ENCODE measurements around the gene TNC. TPM values are rescaled to one million over a fixed set of nuclear protein-coding genes. Genes with fewer than 3 reads are reported as not detected.

Gene TNC
- total RNA-seq, 2 donors from 2014 or later = 1.6 to 4.2 TPM

GRCh38 chr9:115043632-115044031, 74.3 kb downstream of the TNC start:
- H3K4me1 ChIP-seq = no peaks in the 10 kb centered on the region
- intact Hi-C loops (cut with DNase I) = no loop called here
- H3K9me3 ChIP-seq = no peaks in the 10 kb centered on the region
- TF ChIP-seq CTCF (IDR thresholded peaks at IDR 0.05) = no peak
- no peak for TF ChIP-seq POLR2A (IDR thresholded peaks at IDR 0.05)
- no peak overlapping the region for H3K27ac ChIP-seq
- DNase-seq = no peak
- WGBS, 2 donors = 56 to 57% methylated on average over 3 of the region's 3 CpGs
- H3K27me3 ChIP-seq = no peaks in the 10 kb centered on the region
- H3K4me3 ChIP-seq = no peak overlapping the region
- H3K36me3 ChIP-seq (replicated peaks in 1 of 2; ENCODE audit: insufficient read depth in 1 of 2, low read depth in 2 of 2) = no peaks in the 10 kb centered on the region
- no peak for ATAC-seq

GRCh38 chr9:115042781-115043509, 75.0 kb downstream of the TNC start:
- H3K27me3 ChIP-seq = no peaks in the 10 kb centered on the region
- TF ChIP-seq POLR2A (IDR thresholded peaks at IDR 0.05) (no peak), CTCF (IDR thresholded peaks at IDR 0.05) (no peak)
- intact Hi-C loops (cut with DNase I) = no loop called here
- H3K4me1 ChIP-seq = no peaks in the 10 kb centered on the region
- 8 to 24% methylated on average over 3 of the region's 3 CpGs for WGBS, 2 donors
- H3K9me3 ChIP-seq = no peaks in the 10 kb centered on the region
- no peak overlapping the region for H3K4me3 ChIP-seq
- DNase-seq (no peak), ATAC-seq (no peak)
- H3K36me3 ChIP-seq (replicated peaks in 1 of 2; ENCODE audit: insufficient read depth in 1 of 2, low read depth in 2 of 2) = no peaks in the 10 kb centered on the region
- no peak overlapping the region for H3K27ac ChIP-seq

- Histone ChIP-seq H3K4me1 (no peaks in the 10 kb centered on the region), H3K27ac (no peak overlapping the region), H3K36me3 (replicated peaks in 1 of 2; ENCODE audit: insufficient read depth in 1 of 2, low read depth in 2 of 2) (no peaks in the 10 kb centered on the region), H3K4me3 (no peak overlapping the region), H3K9me3 (no peaks in the 10 kb centered on the region), H3K27me3 (no peaks in the 10 kb centered on the region)
- ATAC-seq (no peak), DNase-seq (no peak)
- no peak for TF ChIP-seq CTCF (IDR thresholded peaks at IDR 0.05)
- TF ChIP-seq POLR2A (IDR thresholded peaks at IDR 0.05) = no peak
- WGBS, 2 donors = 48 to 72% methylated on average over 4 of the region's 4 CpGs
- intact Hi-C loops (cut with DNase I) = no loop called here
Measured at GRCh38 chr9:115039516-115040120, 78.3 kb downstream of the TNC start.

- no peaks in the 10 kb centered on the region for H3K4me1 ChIP-seq
- H3K9me3 ChIP-seq = no peaks in the 10 kb centered on the region
- DNase-seq (no peak), ATAC-seq (no peak)
- no peak overlapping the region for H3K4me3 ChIP-seq
- TF ChIP-seq POLR2A (IDR thresholded peaks at IDR 0.05) (no peak), CTCF (IDR thresholded peaks at IDR 0.05) (no peak)
- no peak overlapping the region for H3K27ac ChIP-seq
- no peaks in the 10 kb centered on the region for H3K27me3 ChIP-seq
- intact Hi-C loops (cut with DNase I) = no loop called here
- 76 to 94% methylated on average over 2 of the region's 2 CpGs for WGBS, 2 donors
- H3K36me3 ChIP-seq (replicated peaks in 1 of 2; ENCODE audit: insufficient read depth in 1 of 2, low read depth in 2 of 2) = no peaks in the 10 kb centered on the region
Measured at GRCh38 chr9:115038178-115038577, 79.8 kb downstream of the TNC start.

- Histone ChIP-seq H3K4me3 (no peak overlapping the region), H3K27me3 (no peaks in the 10 kb centered on the region), H3K9me3 (no peaks in the 10 kb centered on the region), H3K36me3 (replicated peaks in 1 of 2; ENCODE audit: insufficient read depth in 1 of 2, low read depth in 2 of 2) (no peaks in the 10 kb centered on the region), H3K27ac (no peak overlapping the region), H3K4me1 (no peaks in the 10 kb centered on the region)
- DNase-seq (no peak), ATAC-seq (no peak)
- TF ChIP-seq CTCF (IDR thresholded peaks at IDR 0.05) (no peak), POLR2A (IDR thresholded peaks at IDR 0.05) (no peak)
- intact Hi-C loops (cut with DNase I) = no loop called here
- WGBS, 2 donors = 79 to 100% methylated on average over 1 to 2 of the region's 2 CpGs
Measured at GRCh38 chr9:115036691-115037090, 81.3 kb downstream of the TNC start.
